K562 treated with DMSO at 1 percent for 24 hours (cell line): ENCODE data around the gene SOX4. TPM values are rescaled to one million over a fixed set of nuclear protein-coding genes. Genes with fewer than 3 reads are reported as not detected.

ENCODE experiments used
- total RNA-seq: library from RNA; unstranded; fragments of 300-600 nt; gene quantifications from 2 replicates; pipeline ENCODE4 v1.2.3, GENCODE V29; 2022; ENCODE audit warnings: low read depth; ENCODE audit not compliant: insufficient read depth

The SOX4 gene
- 0.07 and 0.09 TPM in 2 replicates for total RNA-seq

GRCh38 chr6:21593412-21593926 lies at the start of gene SOX4:
TSS of gene SOX4 (plus strand) at chr6:21593751. CDS start at chr6:21594535, 784 bp downstream.

